Ovary (tissue), 3 donors: ENCODE data around the gene TNS3.

Source experiments
- POLR2A ChIP-seq: fragments of 450-650 bp; IDR thresholded peaks from one replicate; pipeline ENCODE4 v1.6.1; 2017; ENCODE audit warnings: antibody characterized with exemption, mild to moderate bottlenecking, moderate library complexity
- TF ChIP-seq, protein P1 (sequence below), 3 donors: fragments of 450-650 bp in 2 of 3; fragments of 200-600 bp in 1 of 3; IDR thresholded peaks; one replicate each; pipeline versions ENCODE4 v1.5.1 to v1.8.0; 2016 to 2022; ENCODE audit warnings: antibody characterized with exemption in 3 of 3, mild to moderate bottlenecking in 1 of 3
- donor health status: DM: no; HTN: no; CAD: no.

DNA sequence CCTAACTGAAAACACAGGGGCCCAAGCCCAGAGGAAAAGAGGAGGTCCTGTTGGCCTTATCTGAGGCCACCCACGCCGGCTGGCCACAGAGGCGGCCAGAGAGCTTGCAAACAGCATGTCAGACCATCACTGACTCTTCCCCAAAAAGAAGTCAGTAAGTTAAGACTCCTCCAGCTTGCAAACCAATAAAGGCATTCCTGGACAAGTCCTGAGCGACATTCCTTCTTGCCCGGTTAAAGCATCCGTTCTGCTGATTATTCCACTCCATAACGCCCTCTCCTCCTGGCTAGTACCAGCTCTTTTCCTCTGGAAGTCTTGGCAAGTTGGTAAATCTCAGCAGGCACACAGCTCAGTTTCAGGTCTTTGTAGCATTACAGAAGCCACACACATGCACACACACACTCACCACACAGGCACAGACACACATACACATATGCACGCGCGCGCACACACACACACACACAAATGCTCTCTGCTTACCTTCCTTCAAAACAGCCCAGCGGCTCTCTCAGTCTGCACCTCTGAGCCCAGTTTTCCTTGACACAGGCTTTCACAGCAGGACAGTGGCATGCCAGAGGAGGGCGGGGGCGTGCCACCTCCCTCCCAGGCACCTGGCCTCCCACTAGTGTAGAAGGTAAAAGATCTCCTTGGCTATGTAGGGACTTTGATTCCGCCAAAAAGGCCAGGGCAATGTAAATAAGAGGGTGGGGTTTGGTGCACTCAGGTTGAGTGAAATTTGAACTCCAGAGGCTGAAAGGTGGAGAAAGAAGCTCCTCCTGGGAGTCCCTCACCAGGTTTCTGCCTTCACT lies 201.4 kb downstream of the TNS3 start:
- TF ChIP-seq, protein P1, sequence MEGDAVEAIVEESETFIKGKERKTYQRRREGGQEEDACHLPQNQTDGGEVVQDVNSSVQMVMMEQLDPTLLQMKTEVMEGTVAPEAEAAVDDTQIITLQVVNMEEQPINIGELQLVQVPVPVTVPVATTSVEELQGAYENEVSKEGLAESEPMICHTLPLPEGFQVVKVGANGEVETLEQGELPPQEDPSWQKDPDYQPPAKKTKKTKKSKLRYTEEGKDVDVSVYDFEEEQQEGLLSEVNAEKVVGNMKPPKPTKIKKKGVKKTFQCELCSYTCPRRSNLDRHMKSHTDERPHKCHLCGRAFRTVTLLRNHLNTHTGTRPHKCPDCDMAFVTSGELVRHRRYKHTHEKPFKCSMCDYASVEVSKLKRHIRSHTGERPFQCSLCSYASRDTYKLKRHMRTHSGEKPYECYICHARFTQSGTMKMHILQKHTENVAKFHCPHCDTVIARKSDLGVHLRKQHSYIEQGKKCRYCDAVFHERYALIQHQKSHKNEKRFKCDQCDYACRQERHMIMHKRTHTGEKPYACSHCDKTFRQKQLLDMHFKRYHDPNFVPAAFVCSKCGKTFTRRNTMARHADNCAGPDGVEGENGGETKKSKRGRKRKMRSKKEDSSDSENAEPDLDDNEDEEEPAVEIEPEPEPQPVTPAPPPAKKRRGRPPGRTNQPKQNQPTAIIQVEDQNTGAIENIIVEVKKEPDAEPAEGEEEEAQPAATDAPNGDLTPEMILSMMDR (IDR thresholded peaks at IDR 0.05): no peak
- no peak for TF ChIP-seq POLR2A
